ENCODE results near the gene KCTD17.

The KCTD17 gene

DNA sequence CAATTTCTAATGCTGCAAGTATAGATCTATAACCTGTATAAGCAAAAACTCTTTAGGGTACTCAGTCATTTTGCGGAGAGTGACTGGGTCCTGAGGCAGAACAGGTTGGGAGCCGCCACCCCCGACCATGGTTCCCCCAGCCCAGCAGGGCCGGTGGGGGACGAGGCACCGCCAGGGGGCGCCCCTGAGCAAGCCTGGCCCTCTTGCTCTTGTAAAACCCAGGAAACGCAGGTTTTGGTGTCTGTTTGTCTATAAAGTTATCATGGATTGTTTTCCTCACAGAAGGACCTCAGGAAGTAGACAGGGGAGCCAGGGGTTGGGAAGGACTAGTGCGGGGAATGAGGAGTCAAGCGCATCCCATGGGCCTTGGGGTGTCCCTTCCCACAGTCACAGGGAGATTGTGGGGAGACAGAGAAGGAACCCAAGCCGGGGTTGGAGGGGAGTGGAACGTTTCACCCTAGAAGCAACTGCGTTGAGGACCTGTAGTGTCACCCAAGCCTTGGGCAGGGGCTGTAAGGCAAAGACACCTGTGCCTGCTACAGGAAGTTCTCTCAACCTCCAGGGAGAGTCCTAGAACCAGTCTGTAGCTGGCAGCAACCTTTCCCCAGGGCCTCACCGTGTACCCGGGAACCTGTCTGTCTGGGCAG is 26.4 kb downstream of the KCTD17 start:
- DNase-seq (ENCODE audit: low read depth in 4 of 4, low spot score in 1 of 4): peak; percentile 79 to 87 (median 82)

DNA sequence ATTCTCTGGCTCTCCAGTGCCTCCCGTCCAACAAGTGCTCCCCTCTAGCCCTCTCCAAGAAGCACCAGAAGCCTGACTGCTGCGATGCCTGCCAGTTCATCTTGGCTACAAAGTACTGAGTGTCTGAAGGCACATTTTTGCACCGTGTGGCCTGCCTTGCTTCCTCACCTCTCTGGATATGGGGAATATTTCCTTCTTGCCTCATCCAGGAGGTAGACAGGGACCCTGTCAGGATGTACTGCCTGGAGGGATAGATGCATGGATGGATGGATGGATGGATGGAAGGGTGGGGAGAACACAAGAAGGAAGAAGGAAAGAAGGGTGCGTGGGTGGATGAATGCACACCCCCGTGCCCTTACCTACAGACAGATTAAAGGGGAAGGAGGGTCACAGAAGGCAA is 27.6 kb downstream of the KCTD17 start:
- DNase-seq (ENCODE audit: low read depth in 4 of 4, low spot score in 1 of 4): no peak

DNA sequence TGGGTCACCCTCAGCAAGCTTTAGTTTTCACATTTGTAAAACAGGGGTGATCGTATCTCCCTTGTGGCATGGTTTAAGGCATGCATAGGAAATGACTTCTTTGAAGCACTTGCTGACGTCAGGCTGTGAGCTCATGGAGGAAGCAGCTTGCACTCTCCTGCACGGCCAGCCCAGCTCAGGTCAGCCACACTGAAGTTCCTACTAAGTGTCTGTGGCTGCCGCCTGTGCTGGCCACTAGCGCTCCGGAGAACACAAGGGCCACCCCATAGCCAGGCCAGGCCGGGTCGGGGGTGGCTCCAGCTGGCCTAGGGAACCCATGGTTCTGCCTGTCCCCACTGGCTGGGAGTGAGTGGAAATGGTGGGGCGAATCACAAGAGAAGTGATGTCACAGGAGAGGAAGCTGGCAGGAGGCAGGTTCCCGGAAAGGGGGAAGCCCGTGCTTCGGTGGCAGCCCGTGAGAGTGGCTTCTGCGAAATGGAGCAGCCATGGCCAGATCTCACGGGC is 28.2 kb downstream of the KCTD17 start:
- DNase-seq (ENCODE audit: low read depth in 4 of 4, low spot score in 1 of 4): peak; percentile 35 to 74 (median 48)

DNA sequence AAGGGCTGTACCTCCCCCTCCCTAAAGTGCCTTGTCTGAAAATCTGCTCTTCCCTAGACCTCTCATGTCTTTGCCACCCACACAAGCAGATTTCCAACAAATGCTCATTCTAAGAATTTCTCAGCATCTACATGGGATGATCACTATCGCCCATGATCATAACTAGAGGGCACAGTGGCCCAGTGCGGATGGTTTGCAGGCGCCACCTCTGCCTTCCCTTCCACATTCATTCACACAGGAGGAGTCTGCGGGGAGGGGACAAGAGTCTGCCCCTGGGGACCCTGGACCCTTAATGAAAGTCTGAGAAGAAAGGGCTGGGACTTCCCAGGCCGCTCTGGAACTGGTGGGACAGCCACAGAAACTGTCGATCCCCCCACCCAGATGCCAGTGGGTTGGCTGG is 28.9 kb downstream of the KCTD17 start:
- no peak for DNase-seq (ENCODE audit: low read depth in 4 of 4, low spot score in 1 of 4)

DNA sequence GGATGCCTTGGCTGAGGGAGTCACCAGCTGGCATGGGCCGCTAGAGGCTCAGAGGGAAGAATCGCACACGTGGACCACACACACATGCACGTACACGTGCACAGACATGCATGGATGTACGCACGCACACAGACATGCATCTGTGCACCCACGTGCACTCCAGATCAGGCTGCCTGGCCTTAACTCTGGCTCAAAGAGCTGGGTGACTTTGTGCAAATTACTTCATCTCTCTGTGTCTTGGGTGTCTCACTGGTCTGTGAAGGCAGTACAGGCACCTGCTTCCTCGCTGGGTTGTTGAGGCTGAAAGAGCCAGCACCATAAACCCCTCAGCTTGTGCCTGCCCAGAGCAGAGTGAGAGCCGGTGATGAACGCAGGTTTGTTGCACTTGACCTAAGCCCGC is 29.3 kb downstream of the KCTD17 start:
- DNase-seq (ENCODE audit: low read depth in 4 of 4, low spot score in 1 of 4): no peak

DNA sequence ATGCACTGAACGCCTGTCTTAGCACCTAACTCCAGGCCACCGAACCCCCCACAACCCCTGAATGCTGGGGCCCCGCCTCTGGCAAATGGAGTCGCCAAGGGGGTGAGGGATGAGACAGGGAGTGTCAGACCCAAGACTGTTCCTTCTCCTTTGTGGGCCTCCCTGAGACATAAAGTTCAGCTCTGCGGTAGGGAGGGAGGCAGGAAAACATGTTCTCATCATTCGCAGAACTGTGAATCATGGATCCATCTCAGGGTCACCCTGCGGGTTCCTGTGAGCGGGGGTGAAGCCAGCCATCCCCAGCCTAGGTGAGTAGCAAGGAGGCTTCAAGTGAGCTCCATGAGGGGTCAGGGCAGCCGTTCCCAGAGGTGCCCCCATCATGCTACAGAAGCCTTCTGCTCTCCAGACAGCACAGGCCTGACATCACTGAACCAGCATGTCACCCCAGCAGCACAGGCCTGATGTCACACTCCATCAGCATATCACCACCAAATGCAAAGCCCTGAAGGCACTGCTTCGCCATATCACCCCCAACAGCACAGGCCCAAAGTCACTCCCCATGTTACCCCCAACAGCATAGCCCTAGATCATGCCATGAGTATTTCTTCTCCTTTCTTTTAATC is 30.8 kb downstream of the KCTD17 start:
- peak in 1 of 4 experiments; percentile 24 for DNase-seq (ENCODE audit: low read depth in 4 of 4, low spot score in 1 of 4)

DNA sequence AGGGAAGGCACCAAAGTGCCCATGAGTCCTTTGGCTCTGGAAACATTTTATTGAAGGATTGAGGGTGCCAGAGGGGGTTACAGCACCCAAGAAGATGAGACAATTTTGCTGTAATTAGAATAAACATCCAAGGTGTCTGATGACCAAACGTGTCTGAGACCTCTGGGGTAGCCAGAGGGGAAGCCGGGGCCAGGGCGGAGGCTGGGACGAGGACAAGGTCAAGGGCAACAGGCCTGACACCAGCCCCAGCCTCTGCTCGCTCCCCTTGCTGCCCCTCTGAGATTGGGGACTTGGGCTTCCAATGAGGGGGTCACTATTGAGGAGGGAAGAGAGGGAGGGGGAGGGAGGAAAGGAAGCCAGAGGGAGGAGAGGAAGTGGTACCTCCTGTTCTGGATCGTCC is 32.4 kb downstream of the KCTD17 start:
- DNase-seq (ENCODE audit: low read depth in 4 of 4, low spot score in 1 of 4): no peak

DNA sequence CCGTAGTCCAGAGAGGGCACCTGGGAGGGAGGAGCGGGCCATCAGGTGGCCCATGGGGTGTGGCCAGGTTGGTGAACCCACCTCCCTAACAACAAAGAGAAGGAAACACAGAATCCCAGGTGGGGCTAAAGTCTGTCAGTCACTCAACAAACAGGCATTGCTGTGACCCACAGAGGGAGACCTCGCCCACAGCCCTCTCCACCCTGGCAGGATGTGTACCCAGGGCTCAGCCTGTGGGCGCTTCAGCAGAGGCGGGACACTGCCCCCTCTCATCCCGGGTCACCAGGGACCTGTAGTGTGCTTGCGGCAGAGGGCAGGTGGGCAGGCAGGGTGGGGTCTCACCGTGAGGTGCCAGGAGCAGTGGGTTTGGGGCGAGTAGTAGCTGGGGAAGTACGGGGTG is 32.8 kb downstream of the KCTD17 start:
- no peak for DNase-seq (ENCODE audit: low read depth in 4 of 4, low spot score in 1 of 4)

DNA sequence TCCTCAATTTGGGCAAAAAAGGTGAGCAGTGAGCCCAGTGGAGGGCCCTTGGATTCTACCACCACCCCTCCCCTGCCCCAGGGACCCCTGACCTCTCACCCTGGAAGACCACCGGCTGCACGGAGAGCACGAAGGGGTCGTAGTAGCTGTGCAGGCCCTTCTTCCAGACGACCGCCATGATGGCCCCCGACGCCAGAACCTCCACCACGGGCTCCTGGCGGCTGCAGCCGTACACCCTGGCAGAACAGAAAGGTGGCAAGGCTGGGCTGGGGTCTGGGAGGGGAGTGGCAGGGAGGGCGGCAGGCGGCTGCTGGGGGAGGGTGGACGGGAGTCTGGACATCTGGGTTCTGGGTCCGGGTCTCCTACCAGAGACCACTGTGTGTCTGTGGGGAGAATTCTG is 34.6 kb downstream of the KCTD17 start:
- no peak for DNase-seq (ENCODE audit: low read depth in 4 of 4, low spot score in 1 of 4)

DNA sequence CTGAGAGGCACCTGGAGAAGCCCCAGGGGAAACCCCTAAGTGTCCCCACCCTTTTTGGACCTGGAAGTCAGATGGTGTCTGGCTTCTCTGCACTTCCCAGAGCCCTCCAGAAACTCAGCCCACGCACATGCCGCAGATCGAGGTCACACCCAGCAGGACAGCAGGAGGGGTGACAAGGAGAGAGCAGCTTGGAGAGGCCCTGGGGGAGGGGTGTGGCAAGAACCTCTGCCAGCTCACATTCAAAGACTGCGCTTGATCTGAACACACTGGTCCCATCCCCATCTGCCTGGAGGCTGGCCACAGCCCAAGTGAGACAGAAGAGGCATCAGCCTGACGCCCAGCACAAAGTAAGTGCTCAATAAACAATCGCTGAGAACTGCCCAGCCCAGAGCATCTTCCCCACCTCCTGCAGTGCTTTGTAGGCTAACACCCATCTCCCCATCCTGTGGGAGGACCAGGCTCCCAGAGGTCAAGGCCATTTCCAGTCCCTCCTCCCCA is 36.6 kb downstream of the KCTD17 start:
- peak in 1 of 4 experiments; percentile 56 for DNase-seq (ENCODE audit: low read depth in 4 of 4, low spot score in 1 of 4)

DNA sequence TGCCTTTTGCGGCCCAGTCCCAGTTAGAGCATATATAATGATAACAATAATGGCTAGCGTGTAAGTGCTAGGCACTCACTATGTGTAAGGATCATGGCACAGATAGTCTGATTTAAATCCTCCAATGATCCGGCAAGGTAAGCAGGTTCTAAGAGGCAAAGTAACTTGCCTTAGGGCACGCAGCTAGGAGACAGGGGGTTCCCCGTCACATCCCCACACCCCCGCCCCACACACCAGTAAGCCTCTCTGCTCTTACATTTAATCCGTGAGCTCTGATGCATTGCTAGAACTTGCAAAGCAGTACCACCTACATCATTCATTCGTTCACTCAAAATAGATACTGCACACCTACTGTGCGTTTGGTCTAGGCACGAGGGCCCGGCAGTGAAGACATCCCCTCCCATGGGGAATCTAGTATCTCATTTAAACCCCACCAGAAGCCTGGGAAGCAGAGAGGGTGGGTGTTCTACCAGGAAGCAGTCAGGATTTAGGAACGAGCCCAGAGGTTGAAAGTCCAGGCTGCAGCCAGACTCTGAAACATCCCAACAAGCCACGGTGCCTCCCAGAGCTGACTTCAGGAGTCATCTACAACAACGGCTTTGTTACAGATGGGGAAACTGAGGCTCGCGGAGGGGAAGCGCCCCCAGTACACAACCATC is 37.3 kb downstream of the KCTD17 start:
- peak in 1 of 4 experiments; percentile 30 for DNase-seq (ENCODE audit: low read depth in 4 of 4, low spot score in 1 of 4)

DNA sequence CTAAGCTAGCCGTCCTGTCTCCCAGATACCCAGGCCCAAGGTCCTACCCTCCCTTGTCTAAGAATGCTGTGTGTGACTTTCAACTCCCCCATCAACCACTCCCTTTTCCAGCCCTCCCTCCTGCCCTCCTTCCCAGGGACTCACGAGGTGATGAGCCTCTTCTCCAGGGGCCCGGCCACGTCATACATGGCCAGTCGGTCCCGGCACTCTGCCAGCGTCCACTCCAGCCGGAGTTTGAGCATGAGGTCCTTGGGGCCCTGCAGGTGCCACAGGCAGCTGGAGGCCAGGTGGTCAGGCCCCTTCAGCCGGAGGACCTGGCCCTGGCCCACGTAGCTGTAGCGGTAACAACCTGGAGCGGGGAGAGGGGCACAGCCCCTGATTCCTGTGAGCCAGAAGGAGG is 37.9 kb downstream of the KCTD17 start:
- DNase-seq (ENCODE audit: low read depth in 4 of 4, low spot score in 1 of 4): no peak

DNA sequence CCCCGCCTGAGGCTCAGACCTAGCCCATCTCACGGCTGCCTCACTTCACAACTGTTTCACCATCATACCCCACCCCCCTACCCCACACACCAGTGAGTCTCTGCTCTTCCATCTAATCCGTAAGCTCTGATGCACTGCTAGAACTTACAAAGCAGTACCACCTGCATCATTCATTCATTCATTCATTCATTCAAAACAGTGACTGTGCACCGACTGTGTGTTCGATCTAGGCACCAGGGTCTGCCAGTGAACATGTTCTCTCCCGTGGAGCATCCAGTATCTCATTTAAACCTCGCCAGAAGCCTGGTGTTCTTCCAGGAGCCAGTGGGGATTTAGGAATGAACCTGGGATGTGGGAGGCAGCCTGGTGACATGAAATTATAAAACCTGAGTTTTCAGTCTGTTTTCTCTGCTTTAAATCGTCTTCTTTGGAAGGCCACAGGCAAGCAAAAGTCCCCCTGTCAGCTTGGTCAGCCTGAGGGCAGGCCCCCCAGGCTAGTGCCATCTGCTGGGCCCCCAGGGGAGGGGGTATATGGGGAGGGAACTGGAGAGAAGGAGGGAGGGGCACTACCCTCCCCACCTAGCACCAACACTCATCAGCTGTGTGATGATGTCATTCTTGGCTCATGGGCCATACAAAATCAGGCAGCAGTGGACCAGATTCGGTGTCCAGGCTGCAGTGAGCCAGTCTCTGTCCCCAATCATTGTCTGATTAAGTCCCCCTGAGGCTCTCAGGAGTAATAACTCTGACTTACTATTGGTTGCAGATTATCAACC is 39.6 kb downstream of the KCTD17 start:
- DNase-seq (ENCODE audit: low read depth in 4 of 4, low spot score in 1 of 4): no peak

DNA sequence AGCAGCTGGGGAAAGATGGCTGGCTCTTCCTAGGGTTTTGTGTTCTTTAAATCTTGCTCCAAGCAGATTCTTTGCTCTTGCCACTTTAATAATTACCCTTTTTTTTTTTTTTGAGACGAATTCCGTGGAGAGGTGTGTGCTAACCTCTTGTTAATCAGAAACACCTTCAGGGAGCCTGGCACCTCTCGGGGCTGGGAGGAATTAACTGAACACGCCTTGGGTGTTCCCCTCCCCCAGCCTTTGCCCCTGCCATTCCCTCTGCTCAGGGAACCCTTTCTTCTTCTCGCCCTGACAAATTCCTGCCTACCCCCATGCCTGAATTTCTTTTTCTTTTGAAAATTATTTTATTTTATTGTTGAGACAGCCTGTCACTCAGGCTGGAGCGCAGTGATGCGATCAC is 40.5 kb downstream of the KCTD17 start:
- DNase-seq (ENCODE audit: low read depth in 4 of 4, low spot score in 1 of 4): no peak

DNA sequence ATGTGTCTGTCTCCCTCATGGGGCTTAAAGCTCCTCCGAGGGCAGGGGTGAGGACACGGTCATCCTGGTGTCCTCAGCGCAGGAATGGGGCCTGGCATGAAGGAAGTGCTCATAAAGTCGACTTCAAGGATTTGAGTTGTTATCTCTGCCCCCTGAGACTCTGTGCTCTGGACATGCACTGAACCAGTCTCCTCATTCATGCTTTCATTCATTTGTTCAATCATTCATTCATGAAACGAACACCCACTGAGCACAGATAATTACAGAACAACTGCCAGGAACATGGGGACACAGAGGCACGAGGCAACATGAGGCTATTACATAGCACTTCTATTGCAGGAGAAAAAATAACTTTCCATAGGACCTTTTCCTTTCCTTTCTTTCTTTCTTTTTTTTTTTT is 41.5 kb downstream of the KCTD17 start:
- no peak for DNase-seq (ENCODE audit: low read depth in 4 of 4, low spot score in 1 of 4)

DNA sequence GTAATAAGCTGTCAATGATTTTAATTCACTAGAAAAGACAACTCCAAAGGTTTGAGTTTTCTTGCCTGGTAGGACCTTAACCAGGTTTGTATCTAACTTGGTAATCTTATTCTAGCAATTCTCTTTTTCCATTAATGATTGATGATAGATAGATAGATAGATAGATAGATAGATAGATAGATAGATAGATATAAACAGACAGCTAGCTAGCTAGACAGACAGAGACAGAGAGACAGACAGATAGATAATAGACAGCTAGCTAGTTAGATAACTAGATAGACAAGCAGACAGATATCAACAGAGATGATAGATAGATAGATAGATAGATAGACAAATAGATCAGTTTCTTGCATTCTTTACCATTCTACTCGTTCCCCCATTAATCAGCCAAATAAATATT is 42.7 kb downstream of the KCTD17 start:
- no peak for DNase-seq (ENCODE audit: low read depth in 4 of 4, low spot score in 1 of 4)

DNA sequence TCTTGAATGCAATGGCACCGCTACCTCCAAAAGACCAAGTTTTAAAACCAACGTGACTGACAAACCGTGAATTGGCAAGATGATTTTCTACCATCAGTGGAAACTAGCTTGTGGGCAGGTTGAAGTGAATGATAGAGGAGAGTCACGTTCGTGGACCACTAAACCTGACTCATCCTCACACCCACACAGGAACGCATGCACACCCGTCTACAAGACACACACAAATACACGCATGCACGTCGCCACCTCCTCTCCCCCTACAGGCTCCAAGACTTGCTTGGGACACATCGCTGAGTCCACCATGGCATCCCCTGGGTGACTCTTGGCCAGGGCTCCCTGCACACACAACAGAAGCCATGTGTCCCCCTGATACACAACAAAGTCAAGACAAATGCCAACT is 43.6 kb downstream of the KCTD17 start:
- peak in 3 of 4 experiments; percentile 32 to 64 (median 55) for DNase-seq (ENCODE audit: low read depth in 4 of 4, low spot score in 1 of 4)

DNA sequence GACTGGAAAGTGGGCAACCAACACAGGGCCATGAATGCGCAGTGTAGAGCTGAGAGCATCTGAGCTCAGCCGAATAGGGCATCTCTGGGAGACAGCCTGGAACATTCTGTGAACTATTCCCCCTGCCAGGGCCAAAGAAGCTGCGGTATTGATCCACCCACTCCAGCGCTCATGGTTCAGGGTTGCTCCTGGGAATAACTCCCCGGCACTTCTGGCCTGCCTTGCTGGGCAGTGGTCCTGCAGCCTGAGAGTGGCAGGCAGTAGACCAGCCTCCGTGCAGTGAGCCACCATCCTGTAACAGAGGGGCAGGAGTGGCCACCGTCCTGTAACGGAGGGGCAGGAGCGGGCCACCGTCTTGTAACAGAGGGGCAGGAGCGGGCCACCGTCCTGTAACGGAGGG is 45.8 kb downstream of the KCTD17 start:
- DNase-seq (ENCODE audit: low read depth in 4 of 4, low spot score in 1 of 4): no peak

DNA sequence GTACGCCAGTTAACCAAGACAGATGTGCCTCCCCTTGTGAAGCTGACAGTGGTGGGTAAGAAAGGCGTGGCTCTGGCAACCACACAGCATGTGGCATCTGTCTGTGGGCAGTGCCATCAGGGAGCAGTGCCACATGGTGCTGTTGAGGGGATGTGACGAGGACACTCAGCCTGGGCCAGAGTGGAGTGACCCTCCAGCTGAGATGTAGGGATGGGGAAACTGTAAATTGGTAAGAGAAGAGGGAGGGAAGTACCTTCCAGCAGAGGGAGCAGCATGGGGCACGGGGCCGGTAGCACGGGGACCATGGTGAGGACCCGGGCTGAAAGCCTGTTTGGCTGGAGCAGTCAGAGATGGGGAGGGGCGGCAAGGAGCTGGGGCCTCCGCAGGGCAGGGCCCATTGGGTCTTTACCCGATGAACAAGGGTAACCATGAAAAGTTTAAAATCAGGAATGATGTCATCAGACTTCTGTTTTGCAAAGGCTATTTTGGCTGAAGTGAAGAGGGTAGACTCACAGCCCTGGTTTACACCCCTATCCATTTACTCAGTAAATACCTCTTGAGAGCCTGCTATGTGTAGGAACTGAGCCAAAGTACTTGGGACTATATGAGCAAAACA is 47.5 kb downstream of the KCTD17 start:
- no peak for DNase-seq (ENCODE audit: low read depth in 4 of 4, low spot score in 1 of 4)

DNA sequence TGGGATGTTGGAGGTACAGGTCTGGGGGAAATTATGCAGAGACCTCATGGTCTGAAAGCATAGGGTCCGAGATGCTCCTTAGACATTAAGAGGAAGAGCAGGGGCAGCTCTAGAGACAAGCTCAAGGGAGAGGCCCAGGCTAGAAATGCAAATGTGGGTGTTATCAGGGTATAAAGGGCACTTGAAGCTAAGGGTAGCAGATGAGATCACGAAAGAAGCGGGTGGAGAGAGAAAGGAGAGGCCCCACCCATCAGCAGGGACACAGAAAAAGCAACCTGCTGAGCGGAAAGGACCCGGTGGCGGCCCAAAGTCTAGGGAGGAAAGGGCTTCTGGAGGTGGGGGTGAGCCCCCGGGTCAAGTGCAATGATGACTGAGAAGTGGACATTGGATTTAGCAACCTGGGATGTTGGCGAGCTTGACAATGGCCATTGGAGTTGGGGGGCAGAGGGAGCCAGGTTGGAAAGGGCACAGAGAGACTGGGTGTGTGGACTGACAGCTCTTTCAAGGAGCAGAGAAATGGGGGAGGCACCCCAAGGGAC is 49.1 kb downstream of the KCTD17 start:
- DNase-seq (ENCODE audit: low read depth in 4 of 4, low spot score in 1 of 4): no peak

Data from stimulated activated CD4-positive, alpha-beta T cell treated with anti-CD3 and anti-CD28 coated beads, Interleukin-1b, Interleukin-23, amount 100 ng/mL, for 24 hours (primary cell).